ENCODE results near the gene HEPHL1. TPM values are rescaled to one million over a fixed set of nuclear protein-coding genes. Genes with fewer than 3 reads are reported as not detected.

Gene HEPHL1
- total RNA-seq, 1 donor from 2014 or later = not detected

DNA sequence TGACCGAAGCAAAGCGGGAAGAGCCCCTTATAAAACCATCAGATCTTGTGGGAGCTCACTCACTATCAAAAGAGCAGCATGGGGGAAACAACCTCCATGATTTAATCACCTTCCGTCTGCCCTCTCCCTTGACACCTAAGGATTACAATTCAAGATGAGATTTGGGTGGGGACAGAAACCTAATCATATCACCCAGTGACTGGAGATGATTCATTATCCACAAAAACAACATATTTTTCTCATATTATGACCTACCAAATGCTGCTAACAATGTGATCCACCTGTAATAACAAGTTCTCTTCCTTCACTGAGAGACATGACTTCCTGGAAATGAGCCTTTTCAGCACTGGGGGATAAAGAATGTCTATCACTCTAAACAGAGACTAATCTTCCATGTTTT lies 23.4 kb upstream of the HEPHL1 start:
- Histone ChIP-seq H3K4me1 (no peaks in the 10 kb centered on the region), H3K27ac (replicated peaks) (no peak overlapping the region), H3K36me3 (no peaks in the 10 kb centered on the region), H3K9me3 (replicated peaks) (peaks cover 48% of the 10 kb centered on the region), H3K27me3 (ENCODE audit: low read depth) (no peaks in the 10 kb centered on the region), H3K4me3 (no peak overlapping the region)
- TF ChIP-seq, protein P1, sequence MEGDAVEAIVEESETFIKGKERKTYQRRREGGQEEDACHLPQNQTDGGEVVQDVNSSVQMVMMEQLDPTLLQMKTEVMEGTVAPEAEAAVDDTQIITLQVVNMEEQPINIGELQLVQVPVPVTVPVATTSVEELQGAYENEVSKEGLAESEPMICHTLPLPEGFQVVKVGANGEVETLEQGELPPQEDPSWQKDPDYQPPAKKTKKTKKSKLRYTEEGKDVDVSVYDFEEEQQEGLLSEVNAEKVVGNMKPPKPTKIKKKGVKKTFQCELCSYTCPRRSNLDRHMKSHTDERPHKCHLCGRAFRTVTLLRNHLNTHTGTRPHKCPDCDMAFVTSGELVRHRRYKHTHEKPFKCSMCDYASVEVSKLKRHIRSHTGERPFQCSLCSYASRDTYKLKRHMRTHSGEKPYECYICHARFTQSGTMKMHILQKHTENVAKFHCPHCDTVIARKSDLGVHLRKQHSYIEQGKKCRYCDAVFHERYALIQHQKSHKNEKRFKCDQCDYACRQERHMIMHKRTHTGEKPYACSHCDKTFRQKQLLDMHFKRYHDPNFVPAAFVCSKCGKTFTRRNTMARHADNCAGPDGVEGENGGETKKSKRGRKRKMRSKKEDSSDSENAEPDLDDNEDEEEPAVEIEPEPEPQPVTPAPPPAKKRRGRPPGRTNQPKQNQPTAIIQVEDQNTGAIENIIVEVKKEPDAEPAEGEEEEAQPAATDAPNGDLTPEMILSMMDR (IDR thresholded peaks at IDR 0.05; ENCODE audit: borderline replicate concordance) = no peak
- intact Hi-C loops (cut with micrococcal nuclease) = no loop called here
- DNase-seq = no peak

DNA sequence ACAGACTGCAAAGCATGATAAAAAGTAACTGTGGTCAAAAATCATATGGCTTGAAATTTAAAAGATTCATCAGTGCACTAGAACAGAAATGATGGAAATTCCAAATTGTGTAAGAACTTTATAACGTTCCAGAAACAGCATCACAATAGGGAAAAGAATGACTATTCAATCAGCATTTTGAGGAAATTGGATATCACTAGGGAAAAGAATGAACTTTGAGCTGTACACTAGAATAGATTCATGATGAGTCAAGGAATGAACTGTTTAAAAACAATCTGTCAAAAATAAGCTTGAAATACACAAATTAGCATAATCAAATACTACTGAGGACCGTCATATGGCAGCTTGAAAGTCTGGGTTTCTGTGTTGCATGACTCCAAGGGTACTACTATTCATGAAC lies 20.5 kb upstream of the HEPHL1 start:
- intact Hi-C loops (cut with micrococcal nuclease) = no loop called here
- Histone ChIP-seq H3K27ac (replicated peaks) (no peak overlapping the region), H3K4me1 (no peaks in the 10 kb centered on the region), H3K27me3 (ENCODE audit: low read depth) (no peaks in the 10 kb centered on the region), H3K9me3 (replicated peaks) (peaks cover 20% of the 10 kb centered on the region), H3K36me3 (no peaks in the 10 kb centered on the region), H3K4me3 (no peak overlapping the region)
- TF ChIP-seq, protein P1 (IDR thresholded peaks at IDR 0.05; ENCODE audit: borderline replicate concordance) = no peak
- no peak for DNase-seq

DNA sequence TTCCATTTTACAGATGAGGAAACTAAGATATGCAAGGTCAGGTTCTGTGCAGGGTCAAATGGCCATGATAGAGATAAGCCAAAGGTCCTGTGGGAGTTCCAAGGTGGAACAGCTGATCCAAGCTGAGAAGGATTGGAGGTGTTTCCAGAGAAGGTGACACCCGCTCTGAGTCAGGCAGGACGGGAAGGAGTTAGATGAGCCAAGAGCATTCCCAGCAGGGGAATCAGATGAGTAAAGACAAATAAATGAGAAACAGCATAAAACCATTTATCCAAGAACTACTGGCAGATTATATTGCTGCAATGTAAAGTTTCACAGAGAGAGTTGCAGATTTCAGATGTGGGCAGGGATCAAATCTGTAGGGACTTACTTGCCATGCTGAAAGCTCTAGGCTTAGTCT lies 18.9 kb upstream of the HEPHL1 start:
- peaks cover 5% of the 10 kb centered on the region for H3K9me3 ChIP-seq (replicated peaks)
- TF ChIP-seq, protein P1 (IDR thresholded peaks at IDR 0.05; ENCODE audit: borderline replicate concordance) = no peak

DNA sequence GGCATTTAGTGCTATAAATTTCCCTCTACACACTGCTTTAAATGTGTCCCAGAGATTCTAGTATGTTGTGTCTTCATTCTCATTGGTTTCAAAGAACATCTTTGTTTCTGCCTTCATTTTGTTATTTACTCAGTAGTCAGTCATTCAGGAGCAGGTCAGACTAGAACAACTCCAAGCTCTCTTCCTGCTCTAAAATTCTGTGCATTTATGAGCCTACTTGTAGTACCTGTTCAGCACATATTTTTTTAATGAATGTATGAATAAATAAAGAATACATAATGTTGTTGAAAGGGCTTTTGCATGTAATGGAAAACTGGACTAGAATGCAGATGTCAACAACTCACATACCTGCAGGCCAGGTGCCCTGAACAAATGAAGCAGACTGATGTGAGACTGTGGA lies 13.7 kb upstream of the HEPHL1 start:
- no peaks in the 10 kb centered on the region for H3K9me3 ChIP-seq (replicated peaks)
- H3K4me3 ChIP-seq = no peak overlapping the region
- no peak for DNase-seq
- H3K4me1 ChIP-seq = no peaks in the 10 kb centered on the region
- peaks cover 6% of the 10 kb centered on the region for H3K27me3 ChIP-seq (ENCODE audit: low read depth)
- TF ChIP-seq, protein P1 (IDR thresholded peaks at IDR 0.05; ENCODE audit: borderline replicate concordance) = no peak
- no peak overlapping the region for H3K27ac ChIP-seq (replicated peaks)
- no peaks in the 10 kb centered on the region for H3K36me3 ChIP-seq
- intact Hi-C loops (cut with micrococcal nuclease) = no loop called here

More for the DNA sequence above, 18.9 kb upstream of the HEPHL1 start:
- Histone ChIP-seq H3K4me1 (no peaks in the 10 kb centered on the region), H3K27me3 (ENCODE audit: low read depth) (no peaks in the 10 kb centered on the region), H3K27ac (replicated peaks) (no peak overlapping the region), H3K4me3 (no peak overlapping the region), H3K36me3 (no peaks in the 10 kb centered on the region)
- intact Hi-C loops (cut with micrococcal nuclease) = no loop called here
- DNase-seq = no peak

DNA sequence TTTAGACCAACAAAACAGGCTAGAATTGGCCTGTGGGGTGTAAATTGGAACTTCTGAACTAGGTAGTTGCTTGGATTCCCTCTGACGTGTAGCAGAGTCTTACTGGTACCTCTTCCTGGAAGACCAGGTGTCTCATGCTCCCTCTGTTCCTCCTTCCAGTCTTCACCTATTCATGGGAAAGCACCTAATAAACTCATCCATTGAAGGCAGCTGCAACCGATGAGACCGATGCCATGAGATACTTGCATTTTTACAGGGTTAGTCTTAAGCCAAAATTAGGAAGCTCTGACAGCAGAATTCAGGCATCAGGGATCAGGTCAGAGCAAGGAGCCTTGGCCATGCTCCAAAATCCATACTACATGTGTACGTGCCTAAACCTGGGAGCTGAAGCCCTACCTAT lies 13.2 kb upstream of the HEPHL1 start:
- Histone ChIP-seq H3K36me3 (no peaks in the 10 kb centered on the region), H3K9me3 (replicated peaks) (no peaks in the 10 kb centered on the region), H3K4me1 (no peaks in the 10 kb centered on the region), H3K27me3 (ENCODE audit: low read depth) (peaks cover 6% of the 10 kb centered on the region), H3K27ac (replicated peaks) (no peak overlapping the region), H3K4me3 (no peak overlapping the region)
- intact Hi-C loops (cut with micrococcal nuclease) = no loop called here
- TF ChIP-seq, protein P1 (IDR thresholded peaks at IDR 0.05; ENCODE audit: borderline replicate concordance) = no peak
- no peak for DNase-seq

DNA sequence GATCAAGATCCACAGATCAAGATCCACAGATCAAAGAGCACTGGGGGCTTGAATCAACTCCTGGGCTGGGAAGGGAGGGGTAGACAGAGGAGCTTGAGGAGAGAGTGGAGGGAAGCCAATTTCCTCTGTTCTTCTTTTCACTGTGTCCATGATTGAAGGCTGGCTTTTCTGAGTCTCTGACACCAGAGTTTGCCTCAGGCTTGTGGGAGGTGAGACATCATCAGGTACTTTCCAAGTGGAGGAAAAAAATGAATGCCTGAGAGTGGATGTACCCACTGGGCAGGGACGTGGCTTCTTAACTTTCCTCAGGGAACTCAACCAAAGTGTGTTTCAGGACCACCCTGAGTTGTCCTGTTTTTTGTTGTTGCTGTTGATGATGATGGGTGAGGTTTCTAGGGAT lies 11.0 kb upstream of the HEPHL1 start:
- Histone ChIP-seq H3K36me3 (no peaks in the 10 kb centered on the region), H3K27ac (replicated peaks) (no peak overlapping the region), H3K4me3 (no peak overlapping the region), H3K9me3 (replicated peaks) (peaks cover 15% of the 10 kb centered on the region), H3K27me3 (ENCODE audit: low read depth) (peaks cover 6% of the 10 kb centered on the region), H3K4me1 (no peaks in the 10 kb centered on the region)
- intact Hi-C loops (cut with micrococcal nuclease) = no loop called here
- TF ChIP-seq, protein P1 (IDR thresholded peaks at IDR 0.05; ENCODE audit: borderline replicate concordance) = no peak
- DNase-seq = no peak
